Keratinocyte (primary cell): Measurements from ENCODE around the gene DCXR.

Experiments
- EZH2 ChIP-seq: IDR thresholded peaks from one replicate; pipeline ENCODE4 v1.6.1; 2012; ENCODE audit warnings: inconsistent platforms, mild to moderate bottlenecking, low read length, moderate library complexity
- TF ChIP-seq, protein P1 (sequence below), 3 experiments: IDR thresholded peaks in 1 of 3; conservative IDR thresholded peaks in 1 of 3; optimal IDR thresholded peaks in 1 of 3; 2 replicates in 2 of 3; 3 replicates in 1 of 3; pipeline versions ENCODE3 to v1.5.1; 2011; ENCODE audit warnings: low read length in 3 of 3, mild to moderate bottlenecking in 3 of 3, moderate library complexity in 2 of 3, control low read depth in 1 of 3, inconsistent platforms in 1 of 3; ENCODE audit not compliant: insufficient read depth in 2 of 3; ENCODE audit errors: extremely low read depth in 1 of 3

- TF ChIP-seq, protein P1, sequence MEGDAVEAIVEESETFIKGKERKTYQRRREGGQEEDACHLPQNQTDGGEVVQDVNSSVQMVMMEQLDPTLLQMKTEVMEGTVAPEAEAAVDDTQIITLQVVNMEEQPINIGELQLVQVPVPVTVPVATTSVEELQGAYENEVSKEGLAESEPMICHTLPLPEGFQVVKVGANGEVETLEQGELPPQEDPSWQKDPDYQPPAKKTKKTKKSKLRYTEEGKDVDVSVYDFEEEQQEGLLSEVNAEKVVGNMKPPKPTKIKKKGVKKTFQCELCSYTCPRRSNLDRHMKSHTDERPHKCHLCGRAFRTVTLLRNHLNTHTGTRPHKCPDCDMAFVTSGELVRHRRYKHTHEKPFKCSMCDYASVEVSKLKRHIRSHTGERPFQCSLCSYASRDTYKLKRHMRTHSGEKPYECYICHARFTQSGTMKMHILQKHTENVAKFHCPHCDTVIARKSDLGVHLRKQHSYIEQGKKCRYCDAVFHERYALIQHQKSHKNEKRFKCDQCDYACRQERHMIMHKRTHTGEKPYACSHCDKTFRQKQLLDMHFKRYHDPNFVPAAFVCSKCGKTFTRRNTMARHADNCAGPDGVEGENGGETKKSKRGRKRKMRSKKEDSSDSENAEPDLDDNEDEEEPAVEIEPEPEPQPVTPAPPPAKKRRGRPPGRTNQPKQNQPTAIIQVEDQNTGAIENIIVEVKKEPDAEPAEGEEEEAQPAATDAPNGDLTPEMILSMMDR (optimal IDR thresholded peaks at IDR 0.05 in 1 of 3, IDR thresholded peaks at IDR 0.05 in 1 of 3, conservative IDR thresholded peaks at IDR 0.05 in 1 of 3; ENCODE audit: extremely low read depth in 1 of 3, insufficient read depth in 2 of 3, low read length in 3 of 3) = no peak
- no peak for TF ChIP-seq EZH2
Measured at GRCh38 chr17:82081546-82081945, 44.0 kb upstream of the DCXR start.
